ENCODE measurements around the gene MYO5C.

The MYO5C gene

GRCh38 chr15:52232327-52232726 is 63.3 kb downstream of the MYO5C start:
- Mint-ChIP-seq H3K4me1 (ENCODE audit: low read depth) (peaks cover 24% of the 10 kb centered on the region), H3K36me3 (ENCODE audit: low read depth) (peaks cover under 1% of the 10 kb centered on the region), H3K9me3 (no peaks in the 10 kb centered on the region), H3K27ac (no peak overlapping the region), H3K27me3 (ENCODE audit: low read depth) (no peaks in the 10 kb centered on the region), H3K4me3 (no peak overlapping the region)

- H3K36me3 Mint-ChIP-seq (ENCODE audit: low read depth) = peaks cover 2% of the 10 kb centered on the region
- H3K9me3 Mint-ChIP-seq = no peaks in the 10 kb centered on the region
- peaks cover 17% of the 10 kb centered on the region for H3K4me1 Mint-ChIP-seq (ENCODE audit: low read depth)
- H3K4me3 Mint-ChIP-seq = no peak overlapping the region
- no peak overlapping the region for H3K27ac Mint-ChIP-seq
- no peaks in the 10 kb centered on the region for H3K27me3 Mint-ChIP-seq (ENCODE audit: low read depth)
Observed at GRCh38 chr15:52230073-52230472, 65.5 kb downstream of the MYO5C start.

GRCh38 chr15:52228921-52229320 is 66.7 kb downstream of the MYO5C start:
- Mint-ChIP-seq H3K27me3 (ENCODE audit: low read depth) (no peaks in the 10 kb centered on the region), H3K36me3 (ENCODE audit: low read depth) (peaks cover 2% of the 10 kb centered on the region), H3K27ac (no peak overlapping the region), H3K4me1 (ENCODE audit: low read depth) (peaks cover 14% of the 10 kb centered on the region), H3K4me3 (no peak overlapping the region), H3K9me3 (no peaks in the 10 kb centered on the region)

GRCh38 chr15:52227456-52227855 is 68.1 kb downstream of the MYO5C start:
- peaks cover 10% of the 10 kb centered on the region for H3K4me1 Mint-ChIP-seq (ENCODE audit: low read depth)
- H3K9me3 Mint-ChIP-seq = no peaks in the 10 kb centered on the region
- no peak overlapping the region for H3K27ac Mint-ChIP-seq
- peaks cover 2% of the 10 kb centered on the region for H3K36me3 Mint-ChIP-seq (ENCODE audit: low read depth)
- H3K4me3 Mint-ChIP-seq = no peak overlapping the region
- no peaks in the 10 kb centered on the region for H3K27me3 Mint-ChIP-seq (ENCODE audit: low read depth)

GRCh38 chr15:52225230-52225629 is 70.4 kb downstream of the MYO5C start:
- Mint-ChIP-seq H3K27me3 (ENCODE audit: low read depth) (no peaks in the 10 kb centered on the region), H3K9me3 (no peaks in the 10 kb centered on the region), H3K4me1 (ENCODE audit: low read depth) (peaks cover 22% of the 10 kb centered on the region), H3K36me3 (ENCODE audit: low read depth) (peaks cover 3% of the 10 kb centered on the region), H3K27ac (no peak overlapping the region), H3K4me3 (no peak overlapping the region)

- Mint-ChIP-seq H3K36me3 (ENCODE audit: low read depth) (peaks cover 3% of the 10 kb centered on the region), H3K9me3 (no peaks in the 10 kb centered on the region), H3K27me3 (ENCODE audit: low read depth) (no peaks in the 10 kb centered on the region), H3K4me1 (ENCODE audit: low read depth) (peaks cover 22% of the 10 kb centered on the region), H3K4me3 (no peak overlapping the region), H3K27ac (no peak overlapping the region)
Observed at GRCh38 chr15:52224211-52224610, 71.4 kb downstream of the MYO5C start.

- Mint-ChIP-seq H3K4me3 (peak overlapping the region; percentile 74), H3K36me3 (ENCODE audit: low read depth) (peaks cover 2% of the 10 kb centered on the region), H3K27ac (peak overlapping the region; percentile 90), H3K9me3 (no peaks in the 10 kb centered on the region), H3K4me1 (ENCODE audit: low read depth) (peaks cover 22% of the 10 kb centered on the region), H3K27me3 (ENCODE audit: low read depth) (no peaks in the 10 kb centered on the region)
Observed at GRCh38 chr15:52221730-52222129, 73.9 kb downstream of the MYO5C start.

GRCh38 chr15:52220937-52221660 is 74.5 kb downstream of the MYO5C start:
- H3K4me3 Mint-ChIP-seq = peak overlapping the region; percentile 74
- no peaks in the 10 kb centered on the region for H3K9me3 Mint-ChIP-seq
- peaks cover 22% of the 10 kb centered on the region for H3K4me1 Mint-ChIP-seq (ENCODE audit: low read depth)
- peak overlapping the region; percentile 90 for H3K27ac Mint-ChIP-seq
- no peaks in the 10 kb centered on the region for H3K27me3 Mint-ChIP-seq (ENCODE audit: low read depth)
- H3K36me3 Mint-ChIP-seq (ENCODE audit: low read depth) = peaks cover 2% of the 10 kb centered on the region

- H3K4me3 Mint-ChIP-seq = no peak overlapping the region
- no peaks in the 10 kb centered on the region for H3K27me3 Mint-ChIP-seq (ENCODE audit: low read depth)
- peaks cover 22% of the 10 kb centered on the region for H3K4me1 Mint-ChIP-seq (ENCODE audit: low read depth)
- H3K27ac Mint-ChIP-seq = no peak overlapping the region
- peaks cover 2% of the 10 kb centered on the region for H3K36me3 Mint-ChIP-seq (ENCODE audit: low read depth)
- H3K9me3 Mint-ChIP-seq = no peaks in the 10 kb centered on the region
Observed at GRCh38 chr15:52220251-52220650, 75.4 kb downstream of the MYO5C start.

- no peak overlapping the region for H3K4me3 Mint-ChIP-seq
- peaks cover 2% of the 10 kb centered on the region for H3K36me3 Mint-ChIP-seq (ENCODE audit: low read depth)
- H3K9me3 Mint-ChIP-seq = no peaks in the 10 kb centered on the region
- H3K27ac Mint-ChIP-seq = no peak overlapping the region
- peaks cover 19% of the 10 kb centered on the region for H3K4me1 Mint-ChIP-seq (ENCODE audit: low read depth)
- no peaks in the 10 kb centered on the region for H3K27me3 Mint-ChIP-seq (ENCODE audit: low read depth)
Observed at GRCh38 chr15:52218816-52219215, 76.8 kb downstream of the MYO5C start.

- peaks cover 19% of the 10 kb centered on the region for H3K4me1 Mint-ChIP-seq (ENCODE audit: low read depth)
- H3K27me3 Mint-ChIP-seq (ENCODE audit: low read depth) = no peaks in the 10 kb centered on the region
- peaks cover 2% of the 10 kb centered on the region for H3K36me3 Mint-ChIP-seq (ENCODE audit: low read depth)
- no peak overlapping the region for H3K27ac Mint-ChIP-seq
- no peaks in the 10 kb centered on the region for H3K9me3 Mint-ChIP-seq
- H3K4me3 Mint-ChIP-seq = no peak overlapping the region
Observed at GRCh38 chr15:52218371-52218770, 77.2 kb downstream of the MYO5C start.

GRCh38 chr15:52217186-52217585 is 78.4 kb downstream of the MYO5C start:
- Mint-ChIP-seq H3K27me3 (ENCODE audit: low read depth) (no peaks in the 10 kb centered on the region), H3K36me3 (ENCODE audit: low read depth) (no peaks in the 10 kb centered on the region), H3K4me1 (ENCODE audit: low read depth) (peaks cover 16% of the 10 kb centered on the region), H3K27ac (no peak overlapping the region), H3K4me3 (no peak overlapping the region), H3K9me3 (no peaks in the 10 kb centered on the region)

GRCh38 chr15:52214553-52214952 is 81.1 kb downstream of the MYO5C start:
- Mint-ChIP-seq H3K27ac (no peak overlapping the region), H3K27me3 (ENCODE audit: low read depth) (no peaks in the 10 kb centered on the region), H3K9me3 (no peaks in the 10 kb centered on the region), H3K4me3 (no peak overlapping the region), H3K36me3 (ENCODE audit: low read depth) (no peaks in the 10 kb centered on the region), H3K4me1 (ENCODE audit: low read depth) (peaks cover 3% of the 10 kb centered on the region)

GRCh38 chr15:52213206-52213605 is 82.4 kb downstream of the MYO5C start:
- no peak overlapping the region for H3K27ac Mint-ChIP-seq
- H3K4me3 Mint-ChIP-seq = no peak overlapping the region
- H3K9me3 Mint-ChIP-seq = no peaks in the 10 kb centered on the region
- H3K4me1 Mint-ChIP-seq (ENCODE audit: low read depth) = peaks cover 4% of the 10 kb centered on the region
- no peaks in the 10 kb centered on the region for H3K27me3 Mint-ChIP-seq (ENCODE audit: low read depth)
- no peaks in the 10 kb centered on the region for H3K36me3 Mint-ChIP-seq (ENCODE audit: low read depth)

- Mint-ChIP-seq H3K9me3 (no peaks in the 10 kb centered on the region), H3K27ac (no peak overlapping the region), H3K27me3 (ENCODE audit: low read depth) (no peaks in the 10 kb centered on the region), H3K4me1 (ENCODE audit: low read depth) (peaks cover 3% of the 10 kb centered on the region), H3K4me3 (no peak overlapping the region), H3K36me3 (ENCODE audit: low read depth) (no peaks in the 10 kb centered on the region)
Observed at GRCh38 chr15:52208306-52208946, 87.2 kb downstream of the MYO5C start.

All from T-helper 1 cell treated with Interleukin-12 subunit alpha and Interleukin-12 subunit beta and Interleukin-4 antibody, amounts not matched to agents 30 μg/mL and 1 μg/mL, for 36 hours (primary cell).